OCI-LY1 (cell line): Measurements from ENCODE around the gene FAM149A.

ENCODE experiments used
- H2AFZ ChIP-seq: fragments of 200-600 bp; sonication (generic), shearing (Covaris generic); 2 replicates; pipeline ENCODE4 v1.6.0; 2014; ENCODE audit warnings: antibody characterized with exemption, mild to moderate bottlenecking, low read length
- H3F3A ChIP-seq: fragments of 200-600 bp; sonication (generic), shearing (Covaris generic); 2 replicates; pipeline ENCODE4 v1.6.0; 2014; ENCODE audit warnings: mild to moderate bottlenecking, antibody characterized with exemption, low read length, moderate library complexity; ENCODE audit not compliant: insufficient read depth
- H3K27ac ChIP-seq: fragments of 200-600 bp; sonication (generic); 2 replicates; pipeline ENCODE4 v1.5.1; 2014; ENCODE audit warnings: low read length, mixed run types, mild to moderate bottlenecking, low read depth; ENCODE audit not compliant: poor library complexity, severe bottlenecking
- H3K27me3 ChIP-seq: fragments of 200-600 bp; sonication (generic); 2 replicates; pipeline ENCODE4 v1.6.0; 2014; ENCODE audit warnings: antibody characterized with exemption, mild to moderate bottlenecking, low read length, moderate library complexity; ENCODE audit not compliant: insufficient read depth
- H3K36me3 ChIP-seq: fragments of 200-600 bp; sonication (generic); 2 replicates; pipeline ENCODE4 v1.6.1; 2014; ENCODE audit warnings: mild to moderate bottlenecking, antibody characterized with exemption, low read length, moderate library complexity, mixed read lengths; ENCODE audit not compliant: insufficient read depth
- H3K4me1 ChIP-seq: fragments of 200-600 bp; sonication (generic); 2 replicates; pipeline ENCODE4 v1.5.1; 2014; ENCODE audit warnings: mild to moderate bottlenecking, low read length, moderate library complexity; ENCODE audit not compliant: insufficient read depth, severe bottlenecking
- H3K4me2 ChIP-seq: fragments of 200-600 bp; sonication (generic), shearing (Covaris generic); 2 replicates; pipeline ENCODE4 v1.6.1; 2014; ENCODE audit warnings: low read length
- H3K4me3 ChIP-seq: fragments of 200-600 bp; sonication (generic); 2 replicates; pipeline ENCODE4 v1.5.1; 2014; ENCODE audit warnings: low read length, low read depth, mild to moderate bottlenecking, mixed read lengths; ENCODE audit not compliant: poor library complexity, severe bottlenecking
- H3K79me2 ChIP-seq: fragments of 200-600 bp; shearing (Covaris generic); 2 replicates; pipeline ENCODE4 v1.6.1; 2016; ENCODE audit warnings: mixed run types, low read length, mixed read lengths; ENCODE audit not compliant: insufficient read depth
- H3K9ac ChIP-seq: fragments of 200-600 bp; sonication (generic), shearing (Covaris generic); 2 replicates; pipeline ENCODE4 v1.6.1; 2014; ENCODE audit warnings: mild to moderate bottlenecking, low read length, mixed read lengths
- H3K9me2 ChIP-seq: fragments of 200-600 bp; sonication (generic), shearing (Covaris generic); 2 replicates; pipeline ENCODE4 v1.6.1; 2014; ENCODE audit warnings: low read depth, mild to moderate bottlenecking, low read length, mixed read lengths
- H3K9me3 ChIP-seq: fragments of 200-600 bp; shearing (Covaris generic); 2 replicates; pipeline ENCODE4 v1.6.1; 2014; ENCODE audit warnings: low read length, mixed read lengths
- H4K20me1 ChIP-seq: fragments of 200-600 bp; sonication (generic), shearing (Covaris generic); 2 replicates; pipeline ENCODE4 v1.6.0; 2016; ENCODE audit warnings: mild to moderate bottlenecking, low read length; ENCODE audit not compliant: insufficient read depth
- CTCF ChIP-seq: fragments of 200-600 bp; sonication (generic), shearing (Covaris generic); IDR thresholded peaks from 2 replicates; pipeline ENCODE4 v1.5.1; 2017; ENCODE audit warnings: mild to moderate bottlenecking, antibody characterized with exemption, low read length, moderate library complexity, mixed read lengths
- EZH2 ChIP-seq: fragments of 200-600 bp; sonication (generic), shearing (Covaris generic); IDR thresholded peaks from 2 replicates; pipeline ENCODE4 v1.8.0; 2017; ENCODE audit warnings: borderline replicate concordance, mixed run types, mild to moderate bottlenecking, antibody characterized with exemption, low read length, moderate library complexity, mixed read lengths

Gene FAM149A

GRCh38 chr4:186202490-186203140 lies 98.1 kb downstream of the FAM149A start:
- no peaks in the 10 kb centered on the region for H3K9me3 ChIP-seq
- no peaks in the 10 kb centered on the region for H3K27me3 ChIP-seq
- no peak for TF ChIP-seq CTCF
- no peak for TF ChIP-seq EZH2
- H3K4me2 ChIP-seq, result no peak overlapping the region
- H3F3A ChIP-seq, result no peaks in the 10 kb centered on the region
- H3K36me3 ChIP-seq, result no peaks in the 10 kb centered on the region
- H3K79me2 ChIP-seq, result no peaks in the 10 kb centered on the region
- H3K4me1 ChIP-seq, result peaks cover 5% of the 10 kb centered on the region
- no peaks in the 10 kb centered on the region for H4K20me1 ChIP-seq
- no peak overlapping the region for H3K4me3 ChIP-seq
- H2AFZ ChIP-seq, result no peak overlapping the region
- H3K27ac ChIP-seq, result no peak overlapping the region
- H3K9me2 ChIP-seq, result no peaks in the 10 kb centered on the region
- H3K9ac ChIP-seq, result no peak overlapping the region

GRCh38 chr4:186203406-186203805 lies 98.9 kb downstream of the FAM149A start:
- H3K27ac ChIP-seq, result no peak overlapping the region

GRCh38 chr4:186204103-186204559 lies 99.6 kb downstream of the FAM149A start:
- no peak for TF ChIP-seq EZH2
- TF ChIP-seq CTCF, result no peak
- no peaks in the 10 kb centered on the region; the same call in 1 of the 2 replicates for H3K36me3 ChIP-seq
- H3K27ac ChIP-seq, result no peak overlapping the region
- no peak overlapping the region for H3K4me3 ChIP-seq
- H4K20me1 ChIP-seq, result no peaks in the 10 kb centered on the region
- H3K9ac ChIP-seq, result no peak overlapping the region
- no peaks in the 10 kb centered on the region for H3K9me2 ChIP-seq
- no peaks in the 10 kb centered on the region for H3K27me3 ChIP-seq
- H3K79me2 ChIP-seq, result no peaks in the 10 kb centered on the region
- no peak overlapping the region for H3K4me2 ChIP-seq
- 0 out of 2 replicates have a peak, but pooled peaks cover 2% of the 10 kb centered on the region for H3K9me3 ChIP-seq
- no peaks in the 10 kb centered on the region for H3F3A ChIP-seq
- peaks cover 5% of the 10 kb centered on the region for H3K4me1 ChIP-seq
- H2AFZ ChIP-seq, result no peak overlapping the region

More at GRCh38 chr4:186203406-186203805, 98.9 kb downstream of the FAM149A start:
- Histone ChIP-seq H3K4me2 (no peak overlapping the region), H3K4me1 (peaks cover 5% of the 10 kb centered on the region), H3K79me2 (no peaks in the 10 kb centered on the region), H3K9me2 (no peaks in the 10 kb centered on the region), H3F3A (no peaks in the 10 kb centered on the region), H3K9ac (no peak overlapping the region), H3K9me3 (no peaks in the 10 kb centered on the region), H4K20me1 (no peaks in the 10 kb centered on the region), H3K4me3 (no peak overlapping the region), H2AFZ (no peak overlapping the region), H3K36me3 (no peaks in the 10 kb centered on the region), H3K27me3 (no peaks in the 10 kb centered on the region)
- no peak for TF ChIP-seq EZH2
- TF ChIP-seq CTCF, result no peak
